Measurements from ENCODE around the gene NFRKB.

The NFRKB gene

DNA sequence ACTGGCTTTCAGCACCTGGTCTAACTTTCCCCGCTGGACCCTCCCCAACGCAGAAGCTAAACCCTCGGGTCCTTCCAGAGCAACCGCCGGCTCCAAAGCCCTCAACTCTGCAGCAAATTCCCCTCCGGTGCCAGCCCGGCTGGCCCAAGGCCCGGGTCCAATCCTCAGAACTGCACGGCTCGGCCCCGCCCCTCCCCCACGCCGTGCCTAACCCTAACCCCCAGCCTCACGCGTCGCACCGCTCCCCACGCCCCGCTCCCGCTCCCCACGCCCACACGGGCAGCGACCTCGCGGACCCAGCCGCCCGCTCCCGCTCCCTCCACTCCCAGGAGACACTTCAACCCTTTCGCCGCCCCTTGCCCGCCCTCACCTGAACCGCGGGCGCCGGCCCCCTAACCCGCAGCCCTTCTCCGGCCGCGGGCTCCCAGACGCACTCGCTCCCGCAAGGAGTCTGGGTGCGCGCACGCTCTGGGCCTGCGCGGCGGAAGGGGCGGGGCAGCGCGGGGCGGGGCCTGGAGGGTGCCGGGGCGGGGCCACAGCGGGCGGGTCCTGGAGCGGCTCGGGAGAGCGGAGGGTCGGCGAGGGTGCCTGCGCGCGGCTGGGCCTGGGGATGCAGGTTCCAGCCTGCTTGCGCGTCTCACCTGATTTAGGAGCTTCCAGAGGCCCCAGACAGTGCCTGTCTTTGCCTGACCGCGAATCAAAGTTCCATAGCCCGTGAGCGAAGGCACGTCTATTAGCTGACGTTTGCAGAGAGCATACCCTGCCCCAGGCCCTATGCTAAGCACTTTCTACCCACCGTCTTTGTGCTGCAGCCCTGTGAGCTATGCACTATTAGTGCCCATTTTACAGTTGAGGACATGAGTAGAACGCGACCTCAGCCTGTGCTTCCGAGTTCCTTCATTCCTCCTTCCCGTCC is at the start of gene NFRKB:
TSS of gene NFRKB (minus strand) at position 453 of the 916 bp plus-strand sequence. CDS start 2,729 bp downstream, outside the sequence.
- peak; percentile 70 to 73 for DNase-seq (ENCODE audit: low read depth in 2 of 2, low spot score in 1 of 2)

DNA sequence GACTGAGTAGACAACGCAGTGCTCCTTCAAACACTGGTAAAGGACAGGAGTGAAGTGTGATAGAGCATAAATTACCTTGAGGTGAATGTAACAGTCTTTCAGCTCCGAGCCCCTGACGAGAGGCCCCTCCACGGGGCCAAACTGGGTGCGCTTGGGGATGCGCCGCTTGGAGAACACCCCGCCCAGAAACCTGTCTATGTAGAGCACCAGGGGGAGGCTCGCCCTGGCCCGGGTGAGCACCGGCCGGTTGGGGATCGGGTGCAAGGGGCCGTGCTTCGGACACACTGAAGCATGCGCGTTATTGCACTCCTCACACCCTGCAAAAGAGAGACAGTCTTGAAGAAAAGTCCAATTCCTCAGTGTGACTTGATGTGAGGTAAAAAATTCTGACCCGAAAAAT is 49.3 kb upstream of the NFRKB start:
- no peak for DNase-seq (ENCODE audit: low read depth in 2 of 2, low spot score in 1 of 2)

DNA sequence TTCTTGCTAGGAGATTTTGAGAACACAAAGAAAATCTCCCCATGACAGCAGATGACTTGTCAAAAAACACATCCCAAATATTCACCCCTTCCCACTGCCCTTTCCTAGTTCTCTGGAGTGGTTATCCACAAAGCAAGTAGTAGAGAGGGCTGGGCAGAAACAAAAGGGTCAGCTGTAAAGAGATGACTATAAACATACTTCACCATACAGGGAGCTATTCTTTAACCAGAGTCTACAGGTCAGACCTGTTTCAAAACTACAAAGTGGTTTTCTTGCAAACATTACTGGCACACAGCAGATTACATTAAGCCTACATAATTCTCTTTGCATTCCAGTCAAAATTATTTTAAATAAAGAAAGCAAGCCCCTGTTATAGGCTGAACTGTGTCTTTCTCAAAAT is 47.7 kb upstream of the NFRKB start:
- no peak for DNase-seq (ENCODE audit: low read depth in 2 of 2, low spot score in 1 of 2)

DNA sequence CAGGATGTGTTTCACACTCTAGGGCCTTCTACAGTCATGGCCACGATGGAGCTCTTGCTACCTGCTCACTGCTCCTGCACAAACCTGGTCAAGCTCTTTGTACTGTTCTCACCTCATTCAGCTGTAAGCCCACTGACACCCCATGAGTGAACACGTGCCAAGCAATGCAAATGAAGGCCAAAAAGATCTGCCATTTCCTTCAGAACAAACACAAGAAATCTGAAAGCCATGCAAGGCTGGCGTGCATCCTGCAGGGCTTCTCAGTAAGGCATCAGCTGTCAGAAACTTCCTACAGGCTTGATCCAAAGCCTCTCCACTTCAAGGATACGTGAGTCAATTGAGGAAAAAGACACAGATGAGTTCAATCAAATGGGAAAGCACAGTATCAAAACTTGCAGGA is 44.1 kb upstream of the NFRKB start:
- no peak for DNase-seq (ENCODE audit: low read depth in 2 of 2, low spot score in 1 of 2)

DNA sequence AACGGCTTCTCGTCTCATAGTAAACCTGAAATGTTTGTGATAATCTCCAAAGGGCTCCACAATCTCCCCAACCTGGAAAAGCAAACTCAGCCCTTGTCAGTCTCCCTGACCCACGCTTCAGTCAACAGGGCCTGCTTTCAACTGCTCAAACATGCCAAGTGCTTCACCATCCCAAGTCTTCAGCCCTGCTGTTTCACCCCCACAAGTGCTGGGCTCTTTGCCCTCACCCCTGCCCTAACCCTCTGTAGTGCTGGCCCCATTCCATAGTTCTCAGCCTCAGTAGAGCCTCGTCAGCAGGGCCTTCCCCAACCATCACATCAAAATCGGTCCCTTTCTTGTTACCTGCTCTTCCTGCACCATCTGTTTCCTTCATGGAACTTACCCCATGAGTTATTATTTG is 43.4 kb upstream of the NFRKB start:
- DNase-seq (ENCODE audit: low read depth in 2 of 2, low spot score in 1 of 2) = no peak

DNA sequence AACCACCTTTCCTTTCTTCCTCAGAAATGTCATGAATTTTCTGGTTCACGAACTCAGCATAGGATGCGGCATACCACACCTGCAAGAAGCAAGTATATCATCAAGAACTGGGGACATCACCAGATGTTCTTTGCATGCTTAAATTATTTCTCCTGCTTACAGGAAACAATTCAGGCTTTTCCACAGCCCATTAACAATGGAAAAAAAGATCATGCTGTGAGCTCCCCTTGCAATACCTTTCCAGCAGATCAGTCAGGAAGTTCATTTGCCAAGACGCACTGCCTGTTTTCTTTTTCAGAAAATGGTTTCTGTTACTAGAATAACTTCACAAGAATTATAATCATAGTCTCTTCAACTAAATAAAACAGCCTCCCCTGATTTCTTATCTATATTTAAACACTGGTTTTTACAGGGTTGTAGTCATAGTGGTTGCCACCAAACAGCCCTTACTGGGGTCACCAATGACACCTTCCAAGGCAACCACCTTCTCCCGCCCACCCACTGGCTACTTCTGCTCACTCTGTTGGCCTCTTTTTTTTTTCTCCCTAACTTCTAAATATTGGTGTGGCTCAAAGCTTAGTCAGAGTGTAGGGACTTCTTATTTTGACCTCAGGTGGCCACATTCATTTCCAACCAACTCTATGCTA is 42.3 kb upstream of the NFRKB start:
- no peak for DNase-seq (ENCODE audit: low read depth in 2 of 2, low spot score in 1 of 2)

DNA sequence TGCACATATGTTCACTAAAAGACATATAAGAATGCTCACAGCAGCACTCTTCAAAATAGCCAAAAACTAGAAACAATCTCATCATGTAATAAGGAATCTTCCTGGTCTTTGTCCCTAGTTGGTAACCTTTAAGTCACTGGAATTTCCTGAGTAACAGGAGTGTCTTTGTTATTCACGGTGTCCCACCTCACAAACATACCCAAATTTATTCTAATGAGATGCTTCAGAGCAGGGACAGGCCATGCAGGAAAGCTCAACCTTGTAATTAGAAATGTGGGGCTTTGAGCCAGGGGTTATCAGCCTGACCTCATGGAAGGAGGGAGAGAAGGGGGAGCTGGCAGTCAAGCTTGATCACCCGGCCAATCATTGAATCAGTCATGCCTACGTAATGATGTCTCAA is 40.3 kb upstream of the NFRKB start:
- DNase-seq (ENCODE audit: low read depth in 2 of 2, low spot score in 1 of 2) = no peak

DNA sequence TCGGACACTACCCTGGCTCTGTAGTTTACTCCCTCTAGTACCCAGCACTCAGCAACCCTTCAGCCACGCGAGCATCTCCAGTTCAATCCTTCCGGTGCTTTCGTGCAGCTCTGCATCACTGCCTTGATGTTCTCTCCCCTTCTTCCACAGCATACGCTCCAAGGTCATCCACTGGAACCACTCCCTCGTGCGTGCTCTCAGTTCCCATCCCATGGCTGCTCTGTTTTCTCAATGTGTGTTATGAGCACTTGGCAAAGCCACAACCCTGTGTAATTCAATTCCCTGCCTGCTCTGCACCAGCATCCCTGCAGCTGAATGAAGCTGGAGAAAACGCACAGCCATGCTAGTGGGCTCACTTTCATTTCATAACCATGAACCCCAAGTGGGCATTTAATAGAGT is 38.5 kb upstream of the NFRKB start:
- no peak for DNase-seq (ENCODE audit: low read depth in 2 of 2, low spot score in 1 of 2)

DNA sequence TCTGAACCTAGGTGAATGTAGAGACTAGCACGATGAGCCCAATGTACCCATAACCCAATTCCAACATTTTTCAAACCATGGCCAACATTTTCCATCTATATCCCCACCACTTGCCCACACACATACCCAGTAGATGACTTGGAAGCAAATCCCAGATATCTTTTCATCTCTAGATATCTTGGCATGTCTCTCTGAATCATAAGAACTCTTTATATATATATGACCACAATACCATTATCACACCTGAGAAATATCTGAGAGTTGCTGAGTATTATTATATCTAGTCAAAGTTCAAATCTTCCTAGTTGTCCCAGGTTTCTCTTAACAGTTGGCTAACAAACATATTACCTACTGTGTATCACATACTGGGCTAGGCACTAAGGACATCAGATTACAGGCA is 37.9 kb upstream of the NFRKB start:
- DNase-seq (ENCODE audit: low read depth in 2 of 2, low spot score in 1 of 2) = no peak

DNA sequence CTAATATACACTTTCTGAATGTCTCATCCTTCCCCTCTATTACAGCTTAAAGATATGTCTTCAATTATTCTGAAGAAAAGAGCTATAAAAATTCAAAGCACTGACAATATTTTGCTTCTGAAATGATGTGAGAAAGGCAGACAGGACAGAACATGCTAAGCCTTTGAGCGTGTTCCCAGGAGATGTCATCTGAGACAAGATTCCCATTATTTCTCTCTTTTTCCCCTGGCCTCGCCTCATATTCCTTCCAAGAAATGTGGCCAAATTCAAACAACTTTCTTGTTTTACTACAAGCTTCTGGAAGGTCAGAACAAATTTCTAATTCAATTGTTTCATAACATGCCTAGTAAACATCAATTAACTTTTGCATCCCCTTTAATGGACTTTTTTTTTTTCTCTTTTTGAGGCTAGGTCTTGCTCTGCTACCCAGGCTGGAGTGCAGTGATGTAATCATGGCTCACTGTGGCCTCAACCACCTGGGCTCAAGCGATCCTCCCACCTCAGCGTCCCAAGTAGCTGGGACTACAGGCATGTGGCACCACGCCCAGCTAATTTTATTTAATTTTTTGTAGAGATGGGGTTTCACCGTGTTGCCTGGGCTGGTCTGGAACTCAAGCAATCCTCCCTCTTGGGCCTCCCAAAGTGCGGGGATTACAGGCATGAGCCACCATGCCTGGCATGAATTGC is 37.1 kb upstream of the NFRKB start:
- DNase-seq (ENCODE audit: low read depth in 2 of 2, low spot score in 1 of 2) = no peak

DNA sequence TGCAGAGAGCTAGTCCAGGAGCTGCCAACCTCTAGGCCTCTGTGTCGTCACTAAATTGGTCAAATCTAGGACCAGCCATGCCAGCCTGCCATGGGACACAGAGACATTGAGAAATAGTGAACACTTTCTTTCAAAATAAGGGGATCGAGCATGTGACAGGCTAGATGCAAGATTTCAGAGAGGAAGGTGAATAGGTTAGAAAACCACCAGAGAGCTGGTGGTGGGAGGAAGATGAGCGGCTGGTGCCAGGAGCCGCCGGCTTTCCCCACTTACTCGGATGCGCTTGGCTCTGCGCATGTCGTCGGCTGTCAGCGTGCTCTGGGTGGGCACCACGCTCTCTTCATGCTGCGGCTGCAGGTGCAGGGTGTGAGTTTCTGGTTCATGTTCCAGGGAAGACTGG is 35.4 kb upstream of the NFRKB start:
- no peak for DNase-seq (ENCODE audit: low read depth in 2 of 2, low spot score in 1 of 2)

DNA sequence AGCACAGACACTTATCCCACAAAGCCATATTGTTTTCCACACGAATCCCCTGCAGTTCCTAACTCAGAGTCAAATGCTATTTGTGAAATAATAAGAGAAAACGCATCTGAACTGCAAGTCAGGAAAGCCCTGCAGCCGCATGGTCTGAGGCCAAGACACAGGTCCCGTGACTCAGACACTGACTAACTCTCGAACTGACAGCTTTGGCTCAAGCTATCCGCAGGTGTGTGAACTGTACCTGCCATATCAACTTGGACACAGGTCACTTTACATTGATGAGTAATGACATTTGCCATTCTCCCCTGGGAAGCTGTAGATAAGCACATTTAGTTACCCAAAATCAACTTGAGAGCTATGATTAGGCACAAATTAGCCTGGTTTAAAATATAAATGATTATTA is 34.9 kb upstream of the NFRKB start:
- DNase-seq (ENCODE audit: low read depth in 2 of 2, low spot score in 1 of 2) = no peak

DNA sequence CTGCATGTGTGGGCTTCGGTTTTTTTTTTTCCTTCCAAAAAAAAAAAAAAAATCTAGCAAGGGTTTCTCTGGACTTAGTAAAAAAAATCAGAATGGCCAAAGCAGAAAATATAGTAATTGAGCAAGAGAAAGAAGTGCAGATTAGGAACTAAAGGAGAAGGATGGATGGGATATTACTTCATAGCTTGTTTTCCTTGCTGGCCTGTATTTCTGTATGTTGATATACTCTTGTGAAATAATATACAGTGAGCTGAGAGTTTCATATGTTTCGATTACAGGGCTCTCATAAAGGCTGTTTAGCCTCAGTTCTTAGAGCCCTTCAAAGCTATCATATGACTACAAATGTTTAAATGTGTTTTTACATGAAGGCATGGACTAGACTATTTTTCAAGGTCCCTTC is 34.3 kb upstream of the NFRKB start:
- no peak for DNase-seq (ENCODE audit: low read depth in 2 of 2, low spot score in 1 of 2)

DNA sequence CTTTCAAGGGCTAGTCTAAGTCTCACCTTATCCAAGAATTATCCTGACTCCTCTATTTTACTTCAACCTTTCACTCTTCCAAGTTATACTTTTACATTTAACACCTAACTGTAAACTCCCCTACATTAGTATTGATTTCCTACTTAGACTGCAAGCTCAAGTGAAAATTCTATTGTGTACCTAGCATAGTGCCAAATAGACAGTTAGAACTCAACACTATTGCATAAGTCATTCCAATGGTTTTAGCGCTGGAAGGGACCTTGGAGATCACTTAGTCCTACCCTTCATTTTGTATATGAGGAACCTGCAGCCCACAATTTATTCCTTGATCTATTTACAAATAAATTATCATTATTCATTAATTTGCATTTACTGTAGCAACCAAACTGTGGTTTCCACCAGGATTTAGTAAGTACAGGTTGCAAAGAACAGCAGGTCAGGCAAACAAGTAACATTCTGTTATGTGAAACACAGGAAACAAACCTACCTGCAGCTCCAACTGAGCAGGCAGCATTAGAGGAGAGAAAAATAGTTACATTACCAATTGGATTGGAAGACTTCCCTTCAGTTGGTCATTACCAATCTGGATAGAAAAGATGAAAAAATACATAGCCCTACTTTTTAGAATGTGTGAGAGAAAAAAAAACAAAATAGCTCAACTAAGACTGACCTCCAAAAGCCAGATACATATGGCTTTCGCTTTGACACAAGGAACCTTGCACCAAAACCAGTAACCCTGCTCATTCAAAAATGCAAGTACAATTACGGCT is 33.7 kb upstream of the NFRKB start:
- no peak for DNase-seq (ENCODE audit: low read depth in 2 of 2, low spot score in 1 of 2)

DNA sequence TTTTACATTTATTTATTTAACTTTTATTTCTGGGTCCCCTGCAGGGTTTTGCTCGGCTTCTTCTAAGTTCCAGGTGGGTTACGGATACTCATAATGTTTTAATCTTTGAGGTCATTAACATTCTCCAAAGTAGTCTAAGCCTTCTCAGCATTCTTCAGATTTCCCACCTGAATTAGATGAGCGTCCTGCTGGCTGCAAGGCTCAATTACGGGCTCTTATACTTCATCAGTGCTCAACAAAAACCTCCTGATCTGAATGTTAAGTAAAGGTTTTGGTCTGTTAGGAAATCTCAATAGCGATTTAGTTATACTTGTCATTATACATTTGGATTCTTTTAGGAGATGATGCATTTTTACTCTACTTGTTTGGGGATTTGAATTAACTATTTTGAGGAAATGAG is 27.3 kb upstream of the NFRKB start:
- no peak for DNase-seq (ENCODE audit: low read depth in 2 of 2, low spot score in 1 of 2)

DNA sequence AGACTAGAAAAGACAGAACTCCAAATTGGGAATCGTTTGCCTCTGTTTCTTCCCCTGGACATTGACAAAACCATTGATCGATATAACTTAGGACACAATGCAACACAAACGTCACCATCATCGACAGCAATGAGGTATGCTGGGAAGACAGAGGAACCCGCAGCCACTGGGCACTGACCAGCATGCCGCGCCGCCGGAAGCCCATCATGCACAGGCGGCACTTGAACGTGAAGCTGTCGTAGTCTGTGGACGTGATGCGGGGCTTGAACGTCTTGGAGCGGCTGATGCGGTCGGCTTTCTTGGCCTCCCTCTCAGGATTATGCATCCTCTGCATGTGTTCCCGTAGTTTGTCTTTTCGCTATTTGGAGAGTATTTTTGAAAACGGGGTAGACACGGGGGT is 23.0 kb upstream of the NFRKB start:
- no peak for DNase-seq (ENCODE audit: low read depth in 2 of 2, low spot score in 1 of 2)

DNA sequence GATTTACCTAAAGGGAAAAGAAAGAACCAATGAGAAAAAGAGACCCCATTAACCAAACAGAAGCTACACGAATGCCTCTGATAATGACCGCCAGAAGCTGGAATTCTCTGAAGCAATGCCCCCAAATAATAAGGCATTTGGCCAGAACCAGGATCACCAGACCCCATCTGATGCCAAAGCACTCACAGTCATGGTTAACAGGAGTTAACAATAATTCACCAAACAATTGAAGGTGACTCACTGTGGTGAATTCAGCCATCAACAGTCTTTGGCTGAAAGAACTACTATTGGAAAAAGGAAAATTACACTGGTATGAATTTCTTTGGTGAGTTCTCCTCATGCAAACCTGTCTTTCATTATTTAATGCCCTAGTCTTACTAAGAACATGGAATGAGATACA is 21.9 kb upstream of the NFRKB start:
- DNase-seq (ENCODE audit: low read depth in 2 of 2, low spot score in 1 of 2) = no peak

DNA sequence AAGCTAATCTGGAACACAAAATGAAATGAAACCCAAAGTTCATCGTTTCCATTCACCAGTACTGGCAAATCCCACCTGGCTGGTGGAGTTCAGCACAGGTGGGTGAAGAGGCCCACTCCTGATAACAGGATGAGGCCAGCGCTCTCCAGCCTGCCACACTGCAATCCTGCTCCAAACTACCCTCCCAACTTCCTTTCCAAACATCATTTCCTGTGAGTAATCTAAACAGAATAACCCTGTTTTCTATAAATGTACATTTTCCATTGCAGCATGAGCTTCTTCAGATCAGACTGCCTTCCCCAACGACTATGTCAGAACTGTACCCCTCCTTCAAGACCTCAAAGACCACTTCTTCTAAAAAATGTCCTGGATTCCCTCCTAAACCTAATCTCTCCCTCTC is 15.9 kb upstream of the NFRKB start:
- no peak for DNase-seq (ENCODE audit: low read depth in 2 of 2, low spot score in 1 of 2)

DNA sequence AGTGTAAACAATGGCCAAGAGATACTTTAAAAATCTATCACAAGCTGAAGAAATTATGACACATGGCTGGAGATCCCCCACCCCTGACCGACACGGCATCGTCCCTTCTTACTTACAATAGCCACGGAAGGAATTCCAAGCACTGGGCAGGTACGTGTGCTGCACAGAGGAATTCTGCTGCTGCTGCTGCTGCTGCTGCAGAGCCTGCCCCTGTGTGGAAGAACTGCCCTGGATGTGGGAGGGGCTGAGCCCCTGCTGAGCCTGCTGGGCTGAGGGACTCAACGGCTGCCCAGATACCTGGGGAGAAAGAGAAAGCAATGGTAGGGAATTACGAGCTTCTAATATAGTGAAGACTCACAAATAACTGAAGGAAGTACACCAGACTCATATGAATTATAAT is 15.0 kb upstream of the NFRKB start:
- no peak for DNase-seq (ENCODE audit: low read depth in 2 of 2, low spot score in 1 of 2)

DNA sequence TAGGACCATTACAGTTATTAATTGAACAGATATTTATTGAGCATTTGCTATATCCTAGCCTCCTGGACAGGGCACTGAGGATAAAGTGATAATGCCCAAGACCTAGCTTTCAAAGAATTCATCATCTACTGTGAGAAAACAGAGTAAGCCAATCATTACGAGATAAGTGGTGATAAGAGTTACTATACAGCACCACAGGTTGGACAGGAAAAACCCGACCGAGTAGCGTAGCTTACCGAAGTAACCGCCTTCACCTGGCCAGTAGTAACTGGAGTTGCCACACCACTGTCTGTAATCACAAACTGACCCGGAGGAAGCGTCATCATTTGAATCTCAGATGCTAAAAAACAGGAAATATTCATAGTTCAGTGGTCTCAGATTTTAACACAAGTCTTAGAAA is 10.0 kb upstream of the NFRKB start:
- DNase-seq (ENCODE audit: low read depth in 2 of 2, low spot score in 1 of 2) = no peak

DNA sequence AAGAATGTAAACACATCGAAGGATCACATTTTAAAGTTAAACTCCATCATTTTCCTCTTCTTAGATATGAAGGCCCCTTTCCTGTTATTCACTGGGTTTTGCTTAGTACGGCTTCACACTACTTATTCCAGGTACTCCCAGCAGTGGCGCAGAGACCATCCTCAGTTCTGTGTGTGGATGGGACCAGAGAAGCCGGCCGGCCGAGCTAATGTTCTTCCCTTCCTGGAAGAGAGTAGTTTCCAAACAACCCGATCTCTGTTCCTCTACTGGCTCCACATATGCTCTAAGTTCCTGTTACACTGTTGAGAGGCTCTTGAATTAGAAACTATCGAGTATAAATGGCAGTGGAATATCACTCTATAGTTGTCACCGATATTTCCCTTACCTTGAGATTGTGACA is 684 bp upstream of the NFRKB start:
- no peak for DNase-seq (ENCODE audit: low read depth in 2 of 2, low spot score in 1 of 2)
